Stimulated activated CD4-positive, alpha-beta T cell treated with anti-CD3 and anti-CD28 coated beads, Interleukin-15, amount 100 ng/mL, for 24 hours (primary cell): ENCODE measurements around the gene ZMYM2.

Experiments
- DNase-seq: peaks from one replicate; pipeline ENCODE4 v3.0.0-alpha.2; 2020

ZMYM2 gene

GRCh38 chr13:20109037-20109436, 150.5 kb downstream of the ZMYM2 start:
- DNase-seq, result no peak

- no peak for DNase-seq
Observed at GRCh38 chr13:20114066-20114610, 155.6 kb downstream of the ZMYM2 start.

- DNase-seq, result no peak
Observed at GRCh38 chr13:20116213-20116612, 157.7 kb downstream of the ZMYM2 start.

- peak; percentile 41 for DNase-seq
Observed at GRCh38 chr13:20118268-20119140, 160.0 kb downstream of the ZMYM2 start.

GRCh38 chr13:20119960-20120359, 161.4 kb downstream of the ZMYM2 start:
- no peak for DNase-seq

GRCh38 chr13:20121159-20121525, 162.6 kb downstream of the ZMYM2 start:
- no peak for DNase-seq

- DNase-seq, result no peak
Observed at GRCh38 chr13:20124303-20124702, 165.8 kb downstream of the ZMYM2 start.

GRCh38 chr13:20125129-20125782, 166.7 kb downstream of the ZMYM2 start:
- DNase-seq, result no peak

GRCh38 chr13:20125783-20126165, 167.2 kb downstream of the ZMYM2 start:
- DNase-seq, result no peak

GRCh38 chr13:20126541-20127261, 168.2 kb downstream of the ZMYM2 start:
- no peak for DNase-seq

- no peak for DNase-seq
Observed at GRCh38 chr13:20127262-20127561, 168.7 kb downstream of the ZMYM2 start.

- DNase-seq, result peak; percentile 56
Observed at GRCh38 chr13:20127562-20128458, 169.3 kb downstream of the ZMYM2 start.

- peak; percentile 16 for DNase-seq
Observed at GRCh38 chr13:20128459-20128931, 170.0 kb downstream of the ZMYM2 start.

GRCh38 chr13:20129076-20129475, 170.5 kb downstream of the ZMYM2 start:
- DNase-seq, result no peak

- DNase-seq, result no peak
Observed at GRCh38 chr13:20130012-20130411, 171.5 kb downstream of the ZMYM2 start.

- DNase-seq, result no peak
Observed at GRCh38 chr13:20130652-20131051, 172.1 kb downstream of the ZMYM2 start.

GRCh38 chr13:20131057-20131832, 172.7 kb downstream of the ZMYM2 start:
- DNase-seq, result no peak

- DNase-seq, result no peak
Observed at GRCh38 chr13:20132052-20132634, 173.6 kb downstream of the ZMYM2 start.

- DNase-seq, result no peak
Observed at GRCh38 chr13:20134732-20135131, 176.2 kb downstream of the ZMYM2 start.

- DNase-seq, result peak; percentile 73
Observed at GRCh38 chr13:20136781-20137703, 178.5 kb downstream of the ZMYM2 start.
